ENCODE measurements around the gene WDFY1.

- TF ChIP-seq CTCF (IDR thresholded peaks at IDR 0.05) (no peak), POLR2A (IDR thresholded peaks at IDR 0.05) (no peak), POLR2AphosphoS5 (IDR thresholded peaks at IDR 0.05) (no peak)
Measured at GRCh38 chr2:223952280-223952968, 7.3 kb upstream of the WDFY1 start.
